ENCODE data around the gene CFAP300.
A peak's percentile ranks its signal among the peaks of the same experiment; 100 is the strongest.

CFAP300 gene

DNA sequence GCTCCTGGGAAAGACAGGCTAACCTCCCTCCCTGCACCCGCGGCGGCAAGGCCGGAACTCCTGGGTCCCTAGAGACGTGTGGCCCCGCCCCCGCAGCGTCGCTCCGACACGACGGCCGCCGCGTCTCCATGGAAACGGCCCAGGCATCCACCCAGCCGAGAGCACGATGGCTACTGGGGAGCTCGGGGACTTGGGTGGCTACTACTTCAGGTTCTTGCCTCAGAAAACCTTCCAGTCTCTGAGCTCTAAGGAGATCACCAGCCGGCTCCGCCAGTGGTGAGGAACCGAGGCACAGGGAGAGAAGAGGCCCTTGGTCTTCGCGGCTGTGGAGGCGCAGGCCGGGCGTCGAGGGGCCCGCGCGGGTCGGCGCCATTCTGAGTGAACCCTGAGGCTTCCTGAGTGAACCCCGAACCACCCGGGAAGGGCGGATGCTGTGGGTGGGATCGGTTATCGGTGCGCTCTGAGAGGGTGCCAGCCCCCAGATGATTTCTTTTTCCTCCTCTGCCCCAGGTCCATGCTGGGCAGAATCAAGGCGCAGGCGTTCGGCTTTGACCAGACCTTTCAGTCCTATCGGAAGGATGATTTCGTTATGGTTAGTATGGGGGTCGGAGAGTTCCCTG lies at the start of gene CFAP300:
CFAP300 (plus strand) TSS at position 133 of the 620 bp plus-strand sequence; CDS start at position 167, 34 bp downstream.
- DNase-seq (ENCODE audit: low spot score): peak; percentile 86

DNA sequence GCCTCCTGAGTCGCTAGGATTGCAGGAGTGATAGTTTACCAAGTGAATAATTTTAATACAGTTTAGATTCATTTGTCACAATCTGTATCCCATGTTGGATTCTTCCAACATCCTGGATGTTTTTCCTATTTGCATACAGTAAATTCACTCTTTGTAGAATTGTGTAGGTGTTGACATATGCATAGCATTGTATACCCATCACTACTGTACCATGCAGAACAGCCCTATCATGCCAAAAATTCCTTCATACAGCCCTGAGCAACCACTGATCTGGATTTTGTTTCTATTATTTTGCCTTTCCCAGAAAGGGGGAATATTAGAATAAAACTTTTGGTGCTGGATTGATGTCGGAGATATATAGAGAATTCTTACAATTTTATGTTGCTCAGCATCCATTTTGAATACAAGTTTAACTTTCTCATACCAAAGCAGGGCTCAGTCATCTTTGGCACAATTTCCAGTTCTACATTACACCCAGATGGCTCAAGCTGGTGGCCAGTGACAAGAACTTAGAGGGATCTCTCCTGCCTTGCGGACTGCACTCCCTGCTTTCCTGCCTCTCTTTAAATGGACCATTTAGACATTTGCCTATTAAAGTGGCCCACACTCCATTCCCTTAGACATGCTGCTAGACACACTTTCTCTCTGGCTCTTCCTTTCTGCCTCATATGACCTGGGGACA lies 45.4 kb upstream of the CFAP300 start:
- no peak for DNase-seq (ENCODE audit: low spot score)

DNA sequence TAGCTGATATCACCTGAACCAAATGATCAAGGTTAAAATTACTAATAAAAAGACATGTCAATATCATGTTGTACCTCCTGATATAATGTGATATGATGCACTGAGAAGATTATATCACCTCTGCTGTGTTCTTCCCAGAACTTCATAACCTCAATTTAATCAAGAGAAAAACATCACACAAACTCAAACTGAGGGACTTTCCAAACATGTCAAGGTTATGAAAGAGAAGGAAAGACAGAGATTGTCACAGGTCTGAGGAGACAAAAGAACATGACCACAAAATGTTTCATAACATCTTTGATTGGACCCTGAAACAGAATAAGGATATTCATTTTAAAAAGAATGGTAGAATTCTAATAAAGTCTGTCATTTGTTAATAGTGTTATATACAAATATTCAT lies 43.0 kb upstream of the CFAP300 start:
- DNase-seq (ENCODE audit: low spot score): no peak

DNA sequence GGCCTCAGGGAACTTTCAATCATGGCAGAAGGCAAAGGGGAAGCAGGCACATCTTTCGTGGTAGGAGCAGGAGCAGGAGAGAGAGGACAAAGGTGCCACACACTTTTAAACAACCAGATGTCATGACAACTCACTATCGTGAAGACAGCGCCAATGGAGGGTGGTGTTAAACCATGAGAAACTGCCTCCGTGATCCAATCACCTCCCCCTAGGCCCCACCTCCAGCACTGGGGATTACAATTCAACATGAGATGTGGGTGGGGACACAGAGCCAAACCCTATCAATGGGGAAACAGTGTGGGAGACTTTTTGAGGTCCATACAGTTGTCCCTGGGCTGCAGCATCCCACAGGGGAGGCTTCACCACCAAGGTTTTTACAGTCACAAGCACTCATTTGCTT lies 41.9 kb upstream of the CFAP300 start:
- no peak for DNase-seq (ENCODE audit: low spot score)

DNA sequence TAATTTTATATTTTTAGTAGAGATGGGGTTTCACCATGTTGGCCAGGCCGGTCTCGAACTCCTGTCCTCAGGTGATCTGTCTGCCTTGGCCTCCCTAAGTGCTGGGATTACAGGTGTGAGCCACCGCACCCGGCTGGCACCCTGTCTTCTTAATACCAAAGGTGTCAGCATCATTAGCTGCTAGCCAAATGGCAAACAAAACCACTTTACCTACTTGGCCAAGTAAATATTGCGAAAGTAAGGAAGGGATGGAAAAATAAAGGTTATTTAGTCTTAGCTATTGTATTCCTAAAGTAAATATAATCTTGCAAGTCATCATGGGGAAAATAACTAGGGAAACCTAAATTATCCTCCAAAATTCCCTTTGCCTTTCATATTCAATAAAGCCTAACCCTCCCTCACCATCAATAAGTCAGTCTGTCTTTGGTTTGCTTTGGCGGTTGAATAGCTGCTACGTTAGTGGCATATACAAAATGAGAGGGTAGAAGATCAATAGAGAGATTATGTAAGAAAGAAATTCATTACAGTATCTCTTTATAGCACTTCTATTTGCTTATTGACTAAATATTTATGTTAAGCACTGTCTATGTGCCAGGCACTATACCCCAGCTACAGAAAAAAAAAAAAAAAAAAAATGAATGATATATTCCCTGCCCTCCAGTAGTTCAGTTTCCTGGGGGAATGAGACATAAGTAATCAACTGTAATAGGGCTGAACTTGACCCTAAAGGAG lies 40.2 kb upstream of the CFAP300 start:
- no peak for DNase-seq (ENCODE audit: low spot score)

DNA sequence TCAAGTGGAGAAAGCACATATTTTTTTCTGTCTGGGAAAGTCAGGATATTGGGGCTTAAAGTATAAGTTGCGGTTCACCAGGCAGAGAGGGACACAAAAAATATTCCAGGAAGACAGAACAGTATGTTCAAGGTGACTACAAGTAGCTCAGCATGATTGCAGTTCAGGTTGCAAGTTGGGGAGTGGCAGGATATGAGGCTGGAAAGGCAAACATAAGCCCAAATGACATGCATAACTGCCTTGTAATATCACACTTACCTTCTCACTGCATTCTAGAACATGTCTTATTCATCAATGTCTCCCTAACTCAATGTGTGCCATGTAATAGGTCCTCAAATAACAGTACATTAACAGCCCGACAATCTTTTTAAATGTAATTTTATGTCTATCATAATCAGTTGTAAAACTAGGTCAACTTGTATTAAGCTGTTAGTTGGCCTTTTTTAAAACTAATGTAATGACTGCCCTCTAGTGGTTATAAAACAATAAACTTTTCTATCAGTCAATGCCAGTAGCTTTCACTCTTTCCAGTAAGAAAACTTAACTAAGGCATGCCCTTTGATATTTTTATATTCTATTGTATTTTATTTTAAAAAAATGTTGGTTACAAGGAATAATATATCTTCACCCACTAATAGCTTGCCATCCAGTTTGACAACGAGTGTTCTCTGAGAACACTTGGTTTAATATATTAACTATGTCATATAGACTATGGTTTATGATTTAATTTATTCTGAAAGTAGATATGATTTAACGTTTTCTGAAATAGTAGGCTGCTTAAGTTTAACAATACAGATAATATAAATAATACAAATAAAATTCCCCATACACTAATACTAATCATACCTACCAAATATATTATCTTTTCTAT lies 39.4 kb upstream of the CFAP300 start:
- no peak for DNase-seq (ENCODE audit: low spot score)

DNA sequence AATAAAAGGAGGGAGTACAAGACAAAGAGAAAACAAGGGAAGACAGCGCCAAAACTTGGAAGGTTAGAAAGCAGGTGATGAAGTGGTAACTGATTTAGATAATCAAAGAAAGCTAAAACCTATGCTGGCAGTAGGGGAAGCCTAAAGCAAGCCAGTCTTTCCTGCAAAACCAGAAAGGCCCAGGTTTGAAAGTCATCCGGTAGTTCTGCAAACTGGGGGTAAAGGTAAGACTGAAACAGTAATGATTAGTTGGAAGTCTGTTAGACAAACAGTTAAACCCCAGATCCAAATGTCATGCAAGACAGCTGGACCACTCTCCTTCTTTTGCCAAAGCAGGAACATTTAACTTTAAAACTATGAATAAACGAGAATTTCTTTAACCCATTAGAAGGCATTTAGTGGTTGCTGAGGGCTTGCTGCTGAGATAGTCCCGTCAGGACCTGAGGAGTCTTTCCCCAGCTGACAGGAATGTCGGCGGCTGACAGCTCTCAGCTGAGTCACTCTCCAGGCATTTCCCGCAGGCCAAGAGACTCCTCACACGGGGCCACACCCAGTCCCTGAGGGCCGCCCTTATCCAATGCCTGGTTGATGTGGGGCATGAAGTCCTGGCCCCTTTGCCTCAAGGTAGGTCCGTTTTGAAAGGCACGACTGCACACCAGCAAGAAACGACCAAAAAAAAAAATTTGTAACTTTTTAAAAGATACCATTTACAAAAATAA lies 36.3 kb upstream of the CFAP300 start:
- peak; percentile 79 for DNase-seq (ENCODE audit: low spot score)

DNA sequence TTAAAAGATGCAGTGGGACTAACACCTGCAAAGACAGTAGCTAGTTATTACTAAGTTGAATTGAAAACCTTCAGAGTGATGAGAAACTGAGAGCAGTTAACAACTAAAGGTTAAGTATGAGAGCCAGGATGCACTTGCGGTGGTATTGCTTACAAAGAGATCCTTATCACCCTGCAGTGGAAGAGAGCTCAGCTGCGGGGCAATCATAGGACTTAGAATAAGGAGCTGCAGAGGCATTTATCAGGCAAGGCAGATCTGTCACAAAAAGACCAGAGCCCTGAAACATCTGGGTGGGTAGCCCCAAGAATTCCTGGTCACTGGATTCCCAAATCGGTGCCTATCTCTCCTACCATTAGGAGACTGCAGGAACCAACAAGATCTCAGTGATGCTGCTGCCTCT lies 34.3 kb upstream of the CFAP300 start:
- no peak for DNase-seq (ENCODE audit: low spot score)

DNA sequence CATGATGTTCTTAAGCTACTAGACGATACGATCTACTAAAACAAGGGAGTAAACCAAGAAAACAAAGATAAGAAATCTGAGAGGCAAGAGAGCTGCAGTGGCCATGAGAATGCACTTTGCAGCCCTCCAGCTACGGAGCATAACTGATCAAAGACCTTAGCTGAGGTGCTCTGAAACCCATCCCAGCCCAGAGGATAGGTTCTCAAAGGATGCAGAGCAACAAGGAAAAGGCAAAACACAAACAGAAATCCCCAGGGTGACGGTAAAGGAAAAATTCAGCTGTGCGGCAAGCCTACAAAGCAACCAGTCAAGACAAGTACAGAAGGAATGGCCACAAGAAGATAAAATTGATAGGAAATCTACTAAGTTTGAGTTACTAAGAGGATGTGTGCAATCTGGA lies 32.5 kb upstream of the CFAP300 start:
- DNase-seq (ENCODE audit: low spot score): no peak

DNA sequence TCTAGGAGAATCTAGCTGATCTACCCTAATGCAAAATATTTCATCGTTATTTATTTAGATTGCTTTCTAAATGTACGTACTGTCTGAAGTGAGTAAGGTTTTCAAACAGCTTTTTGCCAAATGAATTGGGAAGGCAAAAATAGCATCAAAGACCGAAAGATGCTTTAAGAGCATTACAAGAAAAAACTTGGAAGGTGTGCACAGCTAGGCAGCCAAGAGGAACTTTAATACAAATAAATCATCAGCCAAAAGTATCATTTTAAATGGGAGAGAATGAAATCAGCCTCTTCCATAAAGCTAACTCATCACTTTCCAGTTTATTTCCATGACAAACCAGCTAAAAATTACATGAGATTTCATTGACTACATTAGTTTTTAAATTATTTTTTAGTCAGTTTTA lies 30.2 kb upstream of the CFAP300 start:
- no peak for DNase-seq (ENCODE audit: low spot score)

DNA sequence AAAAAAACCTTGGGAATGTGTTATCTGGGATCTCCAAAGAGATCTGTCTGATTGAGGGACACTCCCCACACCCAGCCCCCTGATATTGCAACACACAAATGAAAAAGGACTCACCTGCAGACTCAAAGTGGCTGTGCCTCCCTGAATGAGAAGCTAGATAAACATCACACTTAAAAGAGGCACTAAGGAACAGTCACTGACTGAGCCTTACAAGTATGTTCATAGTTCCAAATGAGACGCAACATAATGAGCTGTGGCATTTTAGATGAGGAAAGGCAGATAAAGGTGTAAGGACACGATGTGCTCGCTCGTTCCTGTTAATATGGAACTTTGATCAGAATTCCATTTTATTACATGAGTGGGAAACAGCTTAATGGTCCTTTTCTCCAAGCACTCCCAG lies 21.0 kb upstream of the CFAP300 start:
- no peak for DNase-seq (ENCODE audit: low spot score)

DNA sequence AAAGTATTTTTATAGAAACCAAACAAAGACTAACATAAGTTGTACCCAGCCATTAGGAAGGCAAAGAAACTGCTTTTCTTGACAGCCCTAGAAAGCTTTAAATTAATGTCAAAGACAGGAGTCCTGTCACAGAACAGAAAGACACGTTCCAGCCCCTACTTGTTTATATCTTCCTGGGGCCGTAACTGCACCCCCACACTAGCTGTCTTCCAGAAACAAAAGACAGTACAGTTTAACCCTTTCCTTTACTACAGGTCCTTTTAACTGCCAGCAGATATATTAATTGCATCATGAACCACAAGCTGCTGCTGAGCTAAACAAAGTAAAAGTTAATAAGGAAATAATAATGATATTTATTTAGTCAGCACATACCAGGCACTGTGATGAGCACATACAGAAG lies 20.3 kb upstream of the CFAP300 start:
- DNase-seq (ENCODE audit: low spot score): no peak

DNA sequence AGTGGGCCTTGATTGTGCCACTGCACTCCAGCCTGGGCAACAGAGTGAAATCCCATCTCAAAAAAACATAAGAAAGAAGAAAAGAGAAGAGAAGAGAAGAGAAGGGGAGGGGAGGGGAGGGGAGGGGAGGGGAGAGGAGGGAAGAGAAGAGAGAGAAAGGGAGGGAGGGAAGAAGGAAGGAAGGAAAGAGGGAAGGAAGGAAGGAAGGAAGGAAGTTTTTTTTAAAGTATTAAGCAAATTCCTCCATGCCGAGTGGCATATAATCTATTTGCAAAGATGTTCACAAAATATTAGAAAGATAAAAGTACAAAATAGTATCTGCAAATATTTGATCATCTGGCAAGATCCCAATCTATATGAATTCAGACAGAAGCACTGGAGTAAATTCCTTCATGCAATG lies 10.5 kb upstream of the CFAP300 start:
- DNase-seq (ENCODE audit: low spot score): no peak

DNA sequence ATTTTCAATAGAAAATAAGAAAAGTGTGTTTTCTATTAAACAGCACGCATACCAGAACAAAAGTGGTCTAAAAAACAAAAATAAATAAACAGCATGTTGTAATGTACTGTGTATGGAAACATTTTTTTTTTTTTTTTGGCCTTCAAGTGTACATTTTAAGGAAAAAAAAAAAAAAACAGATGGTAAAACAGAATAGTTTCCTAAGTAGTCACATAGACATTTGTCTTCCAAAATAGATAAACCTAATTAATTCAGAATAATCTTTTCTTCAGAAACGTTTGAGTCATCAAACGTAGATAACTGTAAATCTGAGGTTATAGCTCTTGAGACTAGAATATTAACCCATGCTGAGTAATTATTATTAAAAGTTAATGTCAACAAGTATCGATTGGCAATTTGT lies 396 bp upstream of the CFAP300 start:
- no peak for DNase-seq (ENCODE audit: low spot score)

DNA sequence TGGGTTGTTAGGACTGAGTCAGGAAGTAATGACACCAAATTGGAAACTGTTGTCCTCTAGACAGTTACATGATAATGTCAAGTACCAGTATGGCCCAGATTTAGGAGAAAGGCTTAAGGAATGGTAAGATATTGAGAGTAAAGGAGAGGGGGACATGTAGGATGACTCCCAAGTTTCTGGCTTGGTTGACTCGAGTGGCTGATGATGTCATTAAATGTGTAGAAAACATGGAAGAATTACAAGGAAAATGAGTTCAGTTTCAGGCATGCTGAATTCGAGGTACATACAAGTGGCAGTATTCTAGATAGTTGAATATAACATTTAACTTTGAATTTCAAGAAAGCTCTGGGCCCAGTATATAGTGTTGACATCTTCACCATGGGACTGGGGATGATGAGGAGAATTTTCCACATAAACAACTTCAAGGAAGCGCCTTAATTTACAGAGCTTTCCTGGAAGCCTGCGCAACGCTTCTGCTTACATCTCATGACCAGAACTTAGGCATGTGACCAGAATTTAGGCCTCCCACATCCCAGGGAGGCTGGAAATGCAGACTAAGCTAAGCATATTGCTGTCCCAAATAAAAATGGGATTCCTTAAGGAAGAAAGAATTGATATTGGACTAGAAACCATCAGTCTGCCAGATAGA lies 3.8 kb downstream of the CFAP300 start:
- DNase-seq (ENCODE audit: low spot score): no peak

DNA sequence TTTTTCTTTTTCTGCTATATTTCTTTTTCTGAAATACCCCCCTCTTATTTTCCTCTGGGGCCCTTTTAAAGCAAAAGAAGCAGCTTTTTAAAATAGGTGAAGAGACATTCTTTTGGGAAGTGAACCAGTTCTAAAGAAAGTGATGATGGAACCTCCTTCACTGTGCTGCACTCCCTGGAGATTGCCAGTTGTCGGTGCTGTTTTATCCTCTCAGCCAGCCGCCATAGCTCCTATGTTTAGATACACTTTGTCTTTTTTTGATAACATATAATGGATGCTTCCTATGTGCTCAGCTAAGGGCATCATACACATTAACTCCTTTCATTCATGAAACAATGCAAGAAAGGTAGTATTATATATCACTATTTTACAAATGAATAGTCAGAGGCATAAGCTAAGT lies 14.0 kb downstream of the CFAP300 start:
- DNase-seq (ENCODE audit: low spot score): no peak

DNA sequence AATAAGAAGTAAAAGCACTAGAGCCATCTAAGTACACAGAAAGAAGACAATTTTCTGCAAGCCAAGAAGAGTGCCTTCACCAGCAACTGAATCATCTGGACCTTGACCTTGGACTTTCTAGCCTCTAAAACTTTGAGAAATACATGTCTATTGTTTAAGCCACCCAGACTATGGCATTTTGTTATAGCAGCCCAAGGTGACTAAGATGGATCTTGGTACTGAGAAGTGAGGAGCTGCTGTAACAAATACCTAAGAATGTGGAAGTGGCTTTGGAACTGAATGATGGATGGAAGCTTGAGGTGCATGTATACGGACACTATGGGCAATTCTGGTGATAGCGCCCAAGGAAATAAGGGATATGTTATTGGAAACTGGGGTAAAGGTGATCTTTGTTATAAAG lies 14.9 kb downstream of the CFAP300 start:
- DNase-seq (ENCODE audit: low spot score): no peak

DNA sequence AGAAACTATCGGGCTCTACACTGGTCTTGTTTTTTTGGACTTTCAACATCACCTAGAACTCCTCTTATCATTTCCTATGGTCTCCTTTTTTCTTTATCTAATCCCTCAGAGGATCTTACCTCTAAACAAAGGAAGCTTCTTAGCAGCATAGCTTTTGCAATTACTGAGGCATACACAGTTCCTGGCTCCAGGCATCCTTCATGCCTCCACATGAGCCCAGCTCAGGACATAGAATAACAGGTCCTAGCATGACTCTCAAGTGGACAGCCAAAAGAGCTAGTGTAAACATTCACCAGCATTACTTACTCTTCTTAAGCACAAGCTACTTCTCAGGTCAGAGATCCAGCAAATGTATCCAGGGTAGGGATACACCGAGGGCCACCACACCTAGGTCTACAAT lies 17.1 kb downstream of the CFAP300 start:
- no peak for DNase-seq (ENCODE audit: low spot score)

DNA sequence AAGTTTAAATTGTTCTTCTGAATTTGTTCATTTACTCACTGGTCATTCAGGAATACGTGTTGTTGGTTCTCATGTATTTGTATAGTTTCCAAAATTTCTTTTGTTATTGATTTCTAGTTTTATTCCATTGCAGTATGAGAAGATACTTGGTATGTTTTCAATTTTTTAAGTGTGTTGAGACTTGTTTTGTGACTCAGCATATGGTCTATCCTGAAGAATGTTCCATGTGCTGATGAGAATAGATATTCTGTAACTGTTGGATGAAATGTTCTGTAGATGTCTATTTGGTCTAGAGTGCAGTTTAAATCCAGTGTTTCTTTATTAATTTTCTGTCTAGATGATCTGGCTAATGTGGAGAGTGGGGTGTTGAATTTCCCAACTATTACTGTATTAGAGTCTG lies 23.5 kb downstream of the CFAP300 start:
- DNase-seq (ENCODE audit: low spot score): no peak

DNA sequence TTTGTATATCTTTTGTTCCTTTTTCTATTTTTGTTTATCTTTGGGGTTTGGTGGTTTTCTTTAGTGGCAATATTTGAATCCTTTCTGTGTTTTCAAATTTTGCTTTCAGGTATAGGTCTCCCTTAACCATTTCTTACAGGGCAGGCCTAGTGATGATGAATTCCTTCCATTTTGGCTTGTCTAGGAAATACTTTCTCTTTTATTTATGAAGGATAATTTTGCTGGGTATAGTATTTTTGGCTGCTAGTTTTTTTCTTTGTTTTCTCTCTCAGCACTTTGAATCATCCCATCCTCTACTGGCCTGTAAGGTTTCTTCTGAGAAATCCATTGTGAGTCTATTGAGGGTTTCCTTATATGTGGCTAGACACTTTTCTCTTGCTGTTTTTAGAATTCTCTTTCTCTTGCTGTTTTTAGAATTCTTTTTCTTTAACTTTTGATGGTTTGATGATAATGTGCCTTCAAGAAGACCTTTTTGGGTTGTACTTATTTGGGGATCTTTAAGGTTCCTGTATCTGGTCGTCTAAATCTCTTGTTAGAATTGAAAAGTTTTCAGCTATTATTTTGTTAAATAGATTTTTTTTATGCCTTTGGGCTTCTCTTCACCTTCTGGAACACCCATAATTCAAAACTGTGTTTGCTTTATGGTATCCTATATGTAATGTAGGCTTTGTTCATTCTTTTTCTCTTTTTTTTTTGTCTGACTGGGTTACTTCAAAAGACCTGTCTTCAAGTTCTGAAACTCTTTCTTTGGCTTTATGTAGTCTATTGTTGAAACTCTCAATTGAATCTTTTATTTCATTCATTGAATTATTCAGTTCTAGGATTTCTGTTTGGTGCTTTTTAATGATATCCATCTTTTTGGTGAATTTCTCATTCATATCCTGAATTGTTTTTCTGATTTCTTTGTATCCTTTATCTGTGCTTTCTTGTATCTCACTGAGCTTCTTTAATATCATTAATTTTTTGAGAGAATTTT lies 24.5 kb downstream of the CFAP300 start:
- DNase-seq (ENCODE audit: low spot score): no peak

Data from ecto neural progenitor cell (in vitro differentiated cells).